Measurements from ENCODE around the gene HOMER2. TPM values are rescaled to one million over a fixed set of nuclear protein-coding genes. Genes with fewer than 3 reads are reported as not detected.

HOMER2 gene
- total RNA-seq, 2 experiments from 2014 or later = 0.85 to 1.6 TPM

- Histone ChIP-seq H3K9me3 (ENCODE audit: control insufficient read depth in 1 of 2, insufficient read depth in 1 of 2, low read length in 2 of 2) (no peaks in the 10 kb centered on the region), H3K27me3 (ENCODE audit: control insufficient read depth in 1 of 2, insufficient read depth in 2 of 2, low read length in 2 of 2) (no peaks in the 10 kb centered on the region), H3K4me1 (ENCODE audit: insufficient read depth, low read length) (no peaks in the 10 kb centered on the region), H3K27ac (ENCODE audit: low read depth in 1 of 2, low read length in 2 of 2) (no peak overlapping the region), H3K36me3 (ENCODE audit: insufficient read depth, low read length) (no peaks in the 10 kb centered on the region), H3K4me3 (ENCODE audit: low read length) (no peak overlapping the region)
- ATAC-seq (ENCODE audit: poor library complexity) (no peak), DNase-seq (no peak)
- H3K27ac Mint-ChIP-seq = no peak overlapping the region
- POLR2A ChIA-PET = no interaction called here
- H3K27me3 Mint-ChIP-seq = no peaks in the 10 kb centered on the region
- no peak for TF ChIP-seq CTCF (IDR thresholded peaks at IDR 0.05)
- intact Hi-C loops (cut with DNase I, micrococcal nuclease) = no loop called here
- CTCF ChIA-PET = interaction anchor here (1.1 to 1.3 kb wide), 2 partner anchors 9 to 131 kb away, joined by 3 read pairs; partner anchors contain the start of gene RAMAC
- H3K36me3 Mint-ChIP-seq (ENCODE audit: low read depth) = no peaks in the 10 kb centered on the region
- H3K4me3 Mint-ChIP-seq = no peak overlapping the region
- H3K4me1 Mint-ChIP-seq (ENCODE audit: low read depth) = peaks cover 8% of the 10 kb centered on the region
- H3K9me3 Mint-ChIP-seq = no peaks in the 10 kb centered on the region
These were observed 97.0 kb downstream of the HOMER2 start for GRCh38 chr15:82855286-82856100.

GRCh38 chr15:82854554-82854953 lies 98.0 kb downstream of the HOMER2 start:
- CTCF ChIA-PET = interaction anchor here (1.1 kb wide), 1 partner anchor 132 kb away, joined by 3 read pairs; the partner anchor contains the start of gene RAMAC

GRCh38 chr15:82852941-82853561 lies 99.5 kb downstream of the HOMER2 start:
- Mint-ChIP-seq H3K27me3 (no peaks in the 10 kb centered on the region), H3K4me1 (ENCODE audit: low read depth) (peaks cover 17% of the 10 kb centered on the region), H3K27ac (no peak overlapping the region), H3K9me3 (no peaks in the 10 kb centered on the region), H3K36me3 (ENCODE audit: low read depth) (no peaks in the 10 kb centered on the region), H3K4me3 (no peak overlapping the region)
- H3K27ac ChIP-seq (ENCODE audit: low read depth in 1 of 2, low read length in 2 of 2) = no peak overlapping the region
- ChIA-PET POLR2A (no interaction called here), CTCF (no interaction called here)
- intact Hi-C loops (cut with DNase I, micrococcal nuclease) = no loop called here
- ATAC-seq (ENCODE audit: poor library complexity) (no peak), DNase-seq (no peak)
- no peak overlapping the region for H3K4me3 ChIP-seq (ENCODE audit: low read length)
- TF ChIP-seq CTCF (IDR thresholded peaks at IDR 0.05) = no peak
- no peaks in the 10 kb centered on the region for H3K9me3 ChIP-seq (ENCODE audit: control insufficient read depth in 1 of 2, insufficient read depth in 1 of 2, low read length in 2 of 2)
- H3K4me1 ChIP-seq (ENCODE audit: insufficient read depth, low read length) = no peaks in the 10 kb centered on the region
- no peaks in the 10 kb centered on the region for H3K36me3 ChIP-seq (ENCODE audit: insufficient read depth, low read length)
- no peaks in the 10 kb centered on the region for H3K27me3 ChIP-seq (ENCODE audit: control insufficient read depth in 1 of 2, insufficient read depth in 2 of 2, low read length in 2 of 2)

More at GRCh38 chr15:82854554-82854953, 98.0 kb downstream of the HOMER2 start:
- H3K4me1 ChIP-seq (ENCODE audit: insufficient read depth, low read length) = no peaks in the 10 kb centered on the region
- no peak for ATAC-seq (ENCODE audit: poor library complexity)
- Mint-ChIP-seq H3K36me3 (ENCODE audit: low read depth) (no peaks in the 10 kb centered on the region), H3K9me3 (no peaks in the 10 kb centered on the region), H3K27ac (no peak overlapping the region), H3K4me1 (ENCODE audit: low read depth) (peaks cover 12% of the 10 kb centered on the region), H3K27me3 (no peaks in the 10 kb centered on the region), H3K4me3 (no peak overlapping the region)
- H3K4me3 ChIP-seq (ENCODE audit: low read length) = no peak overlapping the region
- POLR2A ChIA-PET = no interaction called here
- no peak for DNase-seq
- H3K9me3 ChIP-seq (ENCODE audit: control insufficient read depth in 1 of 2, insufficient read depth in 1 of 2, low read length in 2 of 2) = no peaks in the 10 kb centered on the region
- intact Hi-C loops (cut with DNase I, micrococcal nuclease) = no loop called here
- no peaks in the 10 kb centered on the region for H3K27me3 ChIP-seq (ENCODE audit: control insufficient read depth in 1 of 2, insufficient read depth in 2 of 2, low read length in 2 of 2)
- no peak overlapping the region for H3K27ac ChIP-seq (ENCODE audit: low read depth in 1 of 2, low read length in 2 of 2)
- TF ChIP-seq CTCF (IDR thresholded peaks at IDR 0.05) = no peak
- H3K36me3 ChIP-seq (ENCODE audit: insufficient read depth, low read length) = no peaks in the 10 kb centered on the region
